SU-DHL-6 (cell line): ENCODE results near the gene KAZN.

Experiments
- CTCF ChIP-seq: fragments of 200-600 bp; sonication (generic); IDR thresholded peaks from one replicate; pipeline ENCODE4 v1.5.1; 2017; ENCODE audit warnings: antibody characterized with exemption, mild to moderate bottlenecking, low read length, moderate library complexity; ENCODE audit not compliant: insufficient read depth, poor library complexity, severe bottlenecking
- EZH2phosphoT487 ChIP-seq: fragments of 200-600 bp; sonication (generic), shearing (Covaris generic); conservative IDR thresholded peaks from 2 replicates; pipeline ENCODE4 v1.6.1; 2018; ENCODE audit warnings: mild to moderate bottlenecking, antibody characterized with exemption, low read length, moderate library complexity, mixed read lengths

GRCh38 chr1:14718476-14718875, 120.0 kb downstream of the KAZN start:
- TF ChIP-seq CTCF (no peak), EZH2phosphoT487 (no peak)
